HG02970 (cell line): Measurements from ENCODE around the gene FAM25C.
"Not testable (repeated sequence)": the region's sequence is repeated elsewhere in the genome, so short reads cannot be mapped to it uniquely, and the experiment has no call there.

Source experiments
- ATAC-seq: cut with Tn5 transposase; IDR thresholded peaks from one replicate; pipeline ENCODE4 v1.9.1; 2021; ENCODE audit warnings: mild to moderate bottlenecking, moderate library complexity, moderate number of reproducible peaks; ENCODE audit not compliant: unreplicated experiment, low FRiP score

Gene FAM25C

DNA sequence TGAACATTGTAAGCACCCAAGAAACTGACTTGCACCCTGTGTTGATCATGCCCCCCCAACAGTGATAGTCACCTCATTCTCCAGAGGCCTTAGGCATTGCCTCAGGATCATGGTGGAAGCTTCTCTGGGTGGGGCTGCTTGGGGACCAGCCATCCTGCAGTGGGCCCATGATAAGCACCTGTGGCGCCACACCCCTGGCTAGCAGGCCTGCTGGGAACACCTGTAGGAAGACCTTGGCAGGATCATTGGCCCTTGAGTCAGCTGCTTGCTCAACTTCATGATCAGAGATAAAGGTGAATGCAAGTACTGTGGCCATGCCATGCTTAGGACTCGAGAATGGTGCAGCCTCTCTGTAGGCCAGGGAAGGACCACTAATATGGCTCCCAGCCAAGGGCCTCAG lies 38.9 kb downstream of the FAM25C start:
- ATAC-seq: not testable (repeated sequence)

DNA sequence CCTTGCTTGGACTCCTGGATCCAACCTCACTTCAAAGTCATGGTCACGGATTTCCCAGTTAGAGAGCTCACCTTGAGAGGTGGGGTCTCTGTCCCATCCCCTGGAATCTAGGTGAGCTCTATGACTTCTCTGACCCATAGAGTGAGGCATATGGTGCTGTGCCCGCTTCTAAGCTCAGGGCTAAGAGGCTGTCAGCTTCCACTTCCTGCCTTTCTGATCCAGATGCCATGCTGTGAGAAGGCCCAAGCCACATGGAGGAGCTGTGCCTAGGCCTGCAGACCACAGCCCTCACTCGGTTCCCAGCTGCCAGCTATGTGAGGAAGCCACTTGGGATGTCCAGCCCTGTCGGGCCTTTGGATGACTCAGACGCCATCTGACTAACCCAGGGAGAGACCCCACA lies 39.9 kb downstream of the FAM25C start:
- ATAC-seq: not testable (repeated sequence)

DNA sequence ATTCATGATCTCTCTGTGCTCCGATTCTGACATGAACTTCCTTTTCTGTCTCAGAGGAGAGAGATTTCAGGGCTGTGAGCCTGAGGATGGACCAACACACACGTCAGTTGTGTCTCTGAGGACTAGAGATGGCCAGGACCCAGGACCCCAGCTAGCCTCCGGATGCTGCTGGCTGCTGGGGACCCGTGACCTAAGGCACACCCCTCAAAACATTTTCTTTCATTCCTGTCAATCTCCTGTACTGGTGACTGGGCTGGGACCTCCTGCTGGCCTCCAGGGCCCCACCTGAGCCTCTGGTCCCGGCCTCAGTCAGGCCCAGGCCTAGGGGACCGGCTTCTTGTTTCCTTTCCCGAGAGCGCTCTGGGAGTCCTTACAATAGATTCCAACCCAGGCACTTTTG lies 42.4 kb downstream of the FAM25C start:
- not testable (repeated sequence) for ATAC-seq

DNA sequence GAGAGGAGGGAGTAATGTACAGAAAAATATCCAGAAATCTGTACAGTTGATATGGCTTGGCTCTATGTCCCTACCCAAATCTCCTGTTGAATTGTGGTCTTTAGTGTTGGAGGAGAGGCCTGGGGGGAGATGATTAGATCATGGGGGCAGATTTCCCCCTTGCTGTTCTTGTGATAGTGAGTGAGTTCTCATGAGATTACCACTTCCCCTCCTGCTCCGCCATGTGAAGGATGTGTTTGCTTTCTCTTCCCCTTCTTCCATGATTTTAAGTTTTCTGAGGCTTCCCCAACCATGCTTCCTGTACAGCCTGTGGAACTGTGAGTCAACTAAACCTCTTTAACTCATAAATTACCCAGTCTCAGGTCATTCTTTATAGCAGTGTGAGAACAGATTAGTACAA lies 52.2 kb downstream of the FAM25C start:
- not testable (repeated sequence) for ATAC-seq
